ENCODE measurements around the gene HDGFL2.

Gene HDGFL2

GRCh38 chr19:4499855-4500254 lies 27.8 kb downstream of the HDGFL2 start:
- no peak for DNase-seq

- no peak for DNase-seq
Measured at GRCh38 chr19:4500841-4501591, 28.9 kb downstream of the HDGFL2 start.

- no peak for DNase-seq
Measured at GRCh38 chr19:4501691-4502090, 29.6 kb downstream of the HDGFL2 start.

- DNase-seq: no peak
Measured at GRCh38 chr19:4502282-4503131, 30.4 kb downstream of the HDGFL2 start.

GRCh38 chr19:4503132-4503824 lies 31.2 kb downstream of the HDGFL2 start:
- no peak for DNase-seq

GRCh38 chr19:4503825-4504170 lies 31.7 kb downstream of the HDGFL2 start:
- DNase-seq: no peak

- no peak for DNase-seq
Measured at GRCh38 chr19:4504297-4504701, 32.2 kb downstream of the HDGFL2 start.

GRCh38 chr19:4504891-4505569 lies 32.9 kb downstream of the HDGFL2 start:
- DNase-seq: no peak

GRCh38 chr19:4505570-4506448 lies 33.7 kb downstream of the HDGFL2 start:
- DNase-seq: no peak

GRCh38 chr19:4506449-4507149 lies 34.5 kb downstream of the HDGFL2 start:
- DNase-seq: no peak

- no peak for DNase-seq
Measured at GRCh38 chr19:4507150-4507452, 35.0 kb downstream of the HDGFL2 start.

GRCh38 chr19:4507804-4508203 lies 35.7 kb downstream of the HDGFL2 start:
- no peak for DNase-seq

- DNase-seq: no peak
Measured at GRCh38 chr19:4508698-4509097, 36.6 kb downstream of the HDGFL2 start.

GRCh38 chr19:4510435-4511255 lies 38.5 kb downstream of the HDGFL2 start:
- no peak for DNase-seq

GRCh38 chr19:4511300-4512054 lies 39.4 kb downstream of the HDGFL2 start:
- DNase-seq: no peak

- no peak for DNase-seq
Measured at GRCh38 chr19:4512070-4512469, 40.0 kb downstream of the HDGFL2 start.

- DNase-seq: no peak
Measured at GRCh38 chr19:4513248-4513647, 41.2 kb downstream of the HDGFL2 start.

- DNase-seq: no peak
Measured at GRCh38 chr19:4515732-4516131, 43.6 kb downstream of the HDGFL2 start.

- no peak for DNase-seq
Measured at GRCh38 chr19:4516199-4516938, 44.3 kb downstream of the HDGFL2 start.
